HEK293 (cell line): ENCODE data around the gene TNFAIP3.

Experiments used
- ELK4 ChIP-seq: IDR thresholded peaks from 2 replicates; pipeline ENCODE4 v1.6.1; 2011; ENCODE audit warnings: mild to moderate bottlenecking, low read depth, low read length, borderline replicate concordance
- GLI2 ChIP-seq: fragments of 450-650 bp; formaldehyde crosslinking; IDR thresholded peaks from 2 replicates; pipeline ENCODE4; 2017; ENCODE audit warnings: missing biosample characterization, missing genetic modification characterization, low read depth, borderline replicate concordance
- HOXA7 ChIP-seq: sonication (generic); formaldehyde crosslinking; IDR thresholded peaks from 2 replicates; pipeline ENCODE4 v1.8.1; 2022; ENCODE audit warnings: missing genetic modification reagents, borderline replicate concordance
- KLF7 ChIP-seq: fragments of 450-650 bp; formaldehyde crosslinking; IDR thresholded peaks from 2 replicates; pipeline ENCODE4 v1.5.1; 2016; ENCODE audit warnings: missing biosample characterization, missing genetic modification characterization, borderline replicate concordance
- PRDM4 ChIP-seq: fragments of 450-650 bp; formaldehyde crosslinking; IDR thresholded peaks from 2 replicates; pipeline ENCODE4 v1.5.1; 2017; ENCODE audit warnings: missing biosample characterization, missing genetic modification characterization
- ZBTB49 ChIP-seq: fragments of 450-650 bp; formaldehyde crosslinking; IDR thresholded peaks from 2 replicates; pipeline ENCODE4 v1.5.1; 2016; ENCODE audit warnings: missing biosample characterization, missing genetic modification characterization, low read depth
- ZNF132 ChIP-seq: fragments of 450-650 bp; formaldehyde crosslinking; IDR thresholded peaks from 2 replicates; pipeline ENCODE4 v1.5.1; 2017; ENCODE audit warnings: missing biosample characterization, missing genetic modification characterization, borderline replicate concordance
- ZNF184 ChIP-seq: fragments of 450-650 bp; IDR thresholded peaks from 2 replicates; pipeline ENCODE4 v1.5.1; 2018; ENCODE audit warnings: missing biosample characterization, mild to moderate bottlenecking, missing genetic modification characterization
- ZNF24 ChIP-seq: fragments of 450-650 bp; formaldehyde crosslinking; IDR thresholded peaks from 2 replicates; pipeline ENCODE4 v1.5.1; 2016; ENCODE audit warnings: missing biosample characterization, missing genetic modification characterization
- ZNF302 ChIP-seq: fragments of 450-650 bp; formaldehyde crosslinking; IDR thresholded peaks from 2 replicates; pipeline ENCODE4 v1.5.1; 2016; ENCODE audit warnings: missing biosample characterization, missing genetic modification characterization, low read depth
- ZNF362 ChIP-seq: fragments of 450-650 bp; formaldehyde crosslinking; IDR thresholded peaks from 2 replicates; pipeline ENCODE4 v1.5.1; 2016; ENCODE audit warnings: missing biosample characterization, missing genetic modification characterization
- ZNF391 ChIP-seq: fragments of 450-650 bp; formaldehyde crosslinking; IDR thresholded peaks from 2 replicates; pipeline ENCODE4 v1.5.1; 2016; ENCODE audit warnings: low read depth, missing biosample characterization, missing genetic modification characterization, borderline replicate concordance
- ZNF404 ChIP-seq: fragments of 450-650 bp; formaldehyde crosslinking; IDR thresholded peaks from 2 replicates; pipeline ENCODE4 v1.5.1; 2017; ENCODE audit warnings: missing biosample characterization, missing genetic modification characterization
- ZNF416 ChIP-seq: fragments of 450-650 bp; formaldehyde crosslinking; IDR thresholded peaks from 2 replicates; pipeline ENCODE4 v1.5.1; 2016; ENCODE audit warnings: missing biosample characterization, missing genetic modification characterization
- ZNF433 ChIP-seq: fragments of 450-650 bp; formaldehyde crosslinking; IDR thresholded peaks from 2 replicates; pipeline ENCODE4 v1.5.1; 2016; ENCODE audit warnings: missing biosample characterization, missing genetic modification characterization, low read depth
- ZNF518A ChIP-seq: fragments of 450-650 bp; formaldehyde crosslinking; conservative IDR thresholded peaks from 2 replicates; pipeline ENCODE4 v1.5.1; 2016; ENCODE audit warnings: low read depth, missing biosample characterization, missing genetic modification characterization
- ZNF548 ChIP-seq: fragments of 450-650 bp; formaldehyde crosslinking; IDR thresholded peaks from 2 replicates; pipeline ENCODE4 v1.5.1; 2016; ENCODE audit warnings: missing biosample characterization, missing genetic modification characterization
- ZNF610 ChIP-seq: fragments of 450-650 bp; formaldehyde crosslinking; IDR thresholded peaks from 2 replicates; pipeline ENCODE4 v1.5.1; 2016; ENCODE audit warnings: missing biosample characterization, missing genetic modification characterization, borderline replicate concordance
- ZNF660 ChIP-seq: fragments of 450-650 bp; IDR thresholded peaks from 2 replicates; pipeline ENCODE4 v1.5.1; 2018; ENCODE audit warnings: missing biosample characterization, mild to moderate bottlenecking, missing genetic modification characterization
- ZNF707 ChIP-seq: fragments of 450-650 bp; formaldehyde crosslinking; IDR thresholded peaks from 2 replicates; pipeline ENCODE4 v1.5.1; 2016; ENCODE audit warnings: missing biosample characterization, missing genetic modification characterization
- ZNF747 ChIP-seq: fragments of 450-650 bp; formaldehyde crosslinking; IDR thresholded peaks from 2 replicates; pipeline ENCODE4 v1.5.1; 2016; ENCODE audit warnings: missing biosample characterization, missing genetic modification characterization
- ZNF76 ChIP-seq: fragments of 450-650 bp; formaldehyde crosslinking; IDR thresholded peaks from 2 replicates; pipeline ENCODE4; 2016; ENCODE audit warnings: low read depth, missing biosample characterization, missing genetic modification characterization, borderline replicate concordance
- ZNF768 ChIP-seq: fragments of 450-650 bp; formaldehyde crosslinking; IDR thresholded peaks from 2 replicates; pipeline ENCODE4 v1.5.1; 2018; ENCODE audit warnings: missing biosample characterization, mild to moderate bottlenecking, missing genetic modification characterization
- ZNF776 ChIP-seq: fragments of 450-650 bp; formaldehyde crosslinking; IDR thresholded peaks from 2 replicates; pipeline ENCODE4 v1.5.0; 2017; ENCODE audit warnings: missing biosample characterization, missing genetic modification characterization, borderline replicate concordance
- ZSCAN30 ChIP-seq: fragments of 450-650 bp; IDR thresholded peaks from 2 replicates; pipeline ENCODE4 v1.5.1; 2018; ENCODE audit warnings: missing biosample characterization, mild to moderate bottlenecking, missing genetic modification characterization, moderate library complexity
- ZSCAN4 ChIP-seq: fragments of 450-650 bp; formaldehyde crosslinking; IDR thresholded peaks from 2 replicates; pipeline ENCODE4 v1.5.1; 2017; ENCODE audit warnings: missing biosample characterization, missing genetic modification characterization

Gene TNFAIP3

GRCh38 chr6:137853569-137854213, 13.4 kb upstream of the TNFAIP3 start (continued):
- TF ChIP-seq ZNF776 (no peak), KLF7 (tag by site-specific recombination) (no peak), HOXA7 (CRISPR knock-in tag) (no peak), PRDM4 (tag by site-specific recombination) (peak; percentile 89), ZNF768 (tag by site-specific recombination) (no peak), ZNF433 (no peak), ZNF416 (tag by site-specific recombination) (no peak), ZNF184 (tag by site-specific recombination) (peak; percentile 91), ZNF24 (tag by site-specific recombination) (peak; percentile 95), ZNF302 (tag by site-specific recombination) (no peak), ZSCAN4 (tag by site-specific recombination) (peak; percentile 60; the same call in 1 of the 2 replicates), ZNF610 (tag by site-specific recombination) (no peak), ZNF660 (tag by site-specific recombination) (0 out of 2 replicates have a peak, but pooled peaks have one; percentile 57), ZNF548 (tag by site-specific recombination) (no peak), ZNF132 (0 out of 2 replicates have a peak, but pooled peaks have one; percentile 21), ZNF707 (tag by site-specific recombination) (no peak), ZNF391 (tag by site-specific recombination) (peak; percentile 95; the same call in 1 of the 2 replicates), ZNF362 (peak; percentile 91), GLI2 (tag by site-specific recombination) (peak; percentile 98), ZNF747 (tag by site-specific recombination) (no peak), ZNF76 (peak; percentile 56; the same call in 1 of the 2 replicates), ZSCAN30 (tag by site-specific recombination) (no peak), ZBTB49 (tag by site-specific recombination) (no peak), ZNF404 (tag by site-specific recombination) (no peak), ELK4 (no peak), ZNF518A (tag by site-specific recombination) (peak; percentile 42; the same call in 1 of the 2 replicates)
